Caco-2 (cell line): ENCODE measurements around the gene PPFIBP1. TPM values are rescaled to one million over a fixed set of nuclear protein-coding genes. Genes with fewer than 3 reads are reported as not detected.

Experiments used
- BruUV-seq: library from RNA; stranded (reverse); fragments of 400-500 nt; replicated peaks from 2 replicates; lab custom pipeline; 2021; lab: Mats Ljungman, UMichigan
- CTCF ChIA-PET: fragments of 300-600 bp; sonication (Branson Sonifier 250); formaldehyde crosslinking; loops from one replicate; lab custom pipeline; 2022; ENCODE audit warnings: antibody characterized with exemption; lab: Charles Lee
- POLR2A ChIA-PET: fragments of 300-600 bp; sonication (Branson Sonifier 250); formaldehyde crosslinking; loops from one replicate; lab custom pipeline; 2022; ENCODE audit warnings: antibody characterized with exemption; lab: Charles Lee
- DNase-seq, 2 experiments: peaks; one replicate each; pipeline versions ENCODE4 v3.0.0 to v3.0.0-alpha.2; 2020 to 2022
- H3K27me3 ChIP-seq: replicated peaks from 2 replicates; pipeline ENCODE4 v1.6.0; 2011; ENCODE audit warnings: low read length; ENCODE audit not compliant: control insufficient read depth, insufficient read depth
- H3K36me3 ChIP-seq: 2 replicates; pipeline ENCODE4 v1.5.1; 2011; ENCODE audit warnings: low read length; ENCODE audit not compliant: control insufficient read depth, insufficient read depth
- H3K4me1 ChIP-seq: fragments of 250-450 bp; sonication (Bioruptor Pico); 2 replicates; pipeline ENCODE4 v1.5.1; 2020; ENCODE audit warnings: mild to moderate bottlenecking
- H3K4me3 ChIP-seq: 2 replicates; pipeline ENCODE4 v1.5.1; 2011; ENCODE audit warnings: low read depth, mild to moderate bottlenecking, control low read depth, low read length
- H3K9me3 ChIP-seq: fragments of 250-450 bp; sonication (Bioruptor Pico); 2 replicates; pipeline ENCODE4 v1.5.1; 2020; ENCODE audit warnings: mild to moderate bottlenecking, moderate library complexity
- H3K27ac Mint-ChIP-seq: one replicate; pipeline ENCODE4 v1.8.0; 2022; ENCODE audit warnings: mixed read lengths; ENCODE audit not compliant: unreplicated experiment
- H3K27me3 Mint-ChIP-seq: one replicate; pipeline ENCODE4 v1.8.0; 2022; ENCODE audit warnings: mixed read lengths; ENCODE audit not compliant: insufficient read depth, unreplicated experiment
- H3K36me3 Mint-ChIP-seq: one replicate; pipeline ENCODE4 v1.8.0; 2022; ENCODE audit warnings: mild to moderate bottlenecking, mixed read lengths; ENCODE audit not compliant: insufficient read depth, unreplicated experiment
- H3K4me1 Mint-ChIP-seq: one replicate; pipeline ENCODE4 v1.8.0; 2022; ENCODE audit warnings: low read depth, mixed read lengths; ENCODE audit not compliant: unreplicated experiment
- H3K4me3 Mint-ChIP-seq: one replicate; pipeline ENCODE4 v1.8.0; 2022; ENCODE audit warnings: mild to moderate bottlenecking, moderate library complexity, mixed read lengths; ENCODE audit not compliant: unreplicated experiment
- H3K9me3 Mint-ChIP-seq: one replicate; pipeline ENCODE4 v1.8.0; 2022; ENCODE audit warnings: mixed read lengths; ENCODE audit not compliant: unreplicated experiment
- CTCF ChIP-seq, 2 experiments: fragments of 200-600 bp in 1 of 2; IDR thresholded peaks; 1 replicate in 1 of 2; 2 replicates in 1 of 2; pipeline versions ENCODE4 v1.5.1 to v1.8.0; 2011 to 2022; ENCODE audit warnings: antibody characterized with exemption in 1 of 2, control low read depth in 1 of 2, inconsistent platforms in 1 of 2, low read depth in 1 of 2, low read length in 1 of 2, mild to moderate bottlenecking in 1 of 2, moderate library complexity in 1 of 2; ENCODE audit not compliant: insufficient read depth in 1 of 2, severe bottlenecking in 1 of 2, unreplicated experiment in 1 of 2
- intact Hi-C: fragments of 100-400 bp; cut with micrococcal nuclease; formaldehyde crosslinking; loops from one replicate; pipeline ENCODE4 v1.10.0; 2022; ENCODE audit not compliant: unreplicated experiment
- total RNA-seq: library from RNA; stranded (reverse); gene quantifications from 2 replicates; pipeline ENCODE4 v1.2.3, GENCODE V29; 2022

The PPFIBP1 gene
- total RNA-seq, 1 experiment from 2014 or later: 109 TPM

GRCh38 chr12:27523305-27523641 lies 733 bp upstream of the PPFIBP1 start:
- H3K9me3 ChIP-seq: no peaks in the 10 kb centered on the region
- Mint-ChIP-seq H3K27me3 (no peaks in the 10 kb centered on the region), H3K36me3 (peaks cover 11% of the 10 kb centered on the region), H3K4me3 (peak overlapping the region; percentile 80), H3K27ac (peak overlapping the region; percentile 98), H3K9me3 (no peaks in the 10 kb centered on the region), H3K4me1 (peaks cover 26% of the 10 kb centered on the region)
- H3K36me3 ChIP-seq: no peaks in the 10 kb centered on the region
- ChIA-PET CTCF (interaction anchor here (0.7 to 1.7 kb wide), 4 partner anchors 18 to 111 kb away, joined by 3 to 4 read pairs (median 3); no protein-coding TSS in a partner anchor), POLR2A (interaction anchor here (0.7 to 2.2 kb wide), 11 partner anchors 9 to 652 kb away, joined by 3 to 16 read pairs (median 5); partner anchors contain the start of genes KLHL42, MANSC4 and MRPS35)
- intact Hi-C loops: loop anchor here (1.0 to 5.0 kb wide), 5 partner anchors 8 to 179 kb away; no protein-coding TSS in a partner anchor
- H3K4me3 ChIP-seq: peak overlapping the region; percentile 51
- no peak for DNase-seq
- no peak for TF ChIP-seq CTCF (IDR thresholded peaks at IDR 0.05; ENCODE audit: insufficient read depth in 1 of 2, low read depth in 1 of 2, low read length in 1 of 2, severe bottlenecking in 1 of 2, unreplicated experiment in 1 of 2)
- no peaks in the 10 kb centered on the region for H3K27me3 ChIP-seq
- BruUV-seq: TSS peak; percentile 88
- H3K4me1 ChIP-seq: peaks cover 22% of the 10 kb centered on the region

- Histone ChIP-seq H3K4me3 (peak overlapping the region; percentile 62), H3K27me3 (no peaks in the 10 kb centered on the region), H3K4me1 (peaks cover 22% of the 10 kb centered on the region), H3K9me3 (no peaks in the 10 kb centered on the region), H3K36me3 (no peaks in the 10 kb centered on the region)
- ChIA-PET POLR2A (interaction anchor here (0.6 to 2.2 kb wide), 16 partner anchors 9 to 291 kb away, joined by 3 to 16 read pairs (median 7); partner anchors contain the start of gene MRPS35), CTCF (interaction anchor here (0.6 to 1.8 kb wide), 9 partner anchors 16 to 509 kb away, joined by 3 to 17 read pairs (median 3); no protein-coding TSS in a partner anchor)
- peaks cover 32% of the 10 kb centered on the region for H3K4me1 Mint-ChIP-seq
- H3K27me3 Mint-ChIP-seq: no peaks in the 10 kb centered on the region
- intact Hi-C loops: loop anchor here (1.0 to 5.0 kb wide), 8 partner anchors 36 to 280 kb away; partner anchors contain the start of gene STK38L
- peak overlapping the region; percentile 98 for H3K27ac Mint-ChIP-seq
- no peaks in the 10 kb centered on the region for H3K9me3 Mint-ChIP-seq
- peaks cover 11% of the 10 kb centered on the region for H3K36me3 Mint-ChIP-seq
- TF ChIP-seq CTCF (IDR thresholded peaks at IDR 0.05; ENCODE audit: insufficient read depth in 1 of 2, low read depth in 1 of 2, low read length in 1 of 2, severe bottlenecking in 1 of 2, unreplicated experiment in 1 of 2): no peak
- DNase-seq: no peak
- no TSS peak for BruUV-seq
- peak overlapping the region; percentile 80 for H3K4me3 Mint-ChIP-seq
Observed at GRCh38 chr12:27524494-27524835, 459 bp downstream of the PPFIBP1 start.

- intact Hi-C loops: loop anchor here (1.0 to 5.0 kb wide), 8 partner anchors 36 to 281 kb away; partner anchors contain the start of gene STK38L
- Mint-ChIP-seq H3K4me3 (peak overlapping the region; percentile 80), H3K27me3 (no peaks in the 10 kb centered on the region), H3K27ac (peak overlapping the region; percentile 98), H3K4me1 (peaks cover 32% of the 10 kb centered on the region), H3K9me3 (no peaks in the 10 kb centered on the region), H3K36me3 (peaks cover 11% of the 10 kb centered on the region)
- no peaks in the 10 kb centered on the region for H3K36me3 ChIP-seq
- H3K27me3 ChIP-seq: no peaks in the 10 kb centered on the region
- no peak for DNase-seq
- TF ChIP-seq CTCF (IDR thresholded peaks at IDR 0.05; ENCODE audit: insufficient read depth in 1 of 2, low read depth in 1 of 2, low read length in 1 of 2, severe bottlenecking in 1 of 2, unreplicated experiment in 1 of 2): peak in 1 of 2 experiments; percentile 2
- ChIA-PET CTCF (interaction anchor here (0.8 to 1.8 kb wide), 5 partner anchors 82 to 100 kb away, joined by 3 to 17 read pairs (median 3); no protein-coding TSS in a partner anchor), POLR2A (interaction anchor here (0.9 to 2.2 kb wide), 7 partner anchors 10 to 102 kb away, joined by 3 to 12 read pairs (median 7); no protein-coding TSS in a partner anchor)
- peak overlapping the region; percentile 62 for H3K4me3 ChIP-seq
- BruUV-seq: TSS peak; percentile 57
- H3K4me1 ChIP-seq: peaks cover 22% of the 10 kb centered on the region
- H3K9me3 ChIP-seq: no peaks in the 10 kb centered on the region
Observed at GRCh38 chr12:27524839-27525753, 1.1 kb downstream of the PPFIBP1 start.
